Activated B cell treated with CpG ODN at 0.5 μM for 24 hours (primary cell): ENCODE results near the gene OAF. TPM values are rescaled to one million over a fixed set of nuclear protein-coding genes. Genes with fewer than 3 reads are reported as not detected.

Source experiments
- ATAC-seq: fragments of 200-7000 bp; cut with Tn5 transposase; one replicate; pipeline ENCODE4 v1.10.0; 2021; ENCODE audit warnings: low read depth, mild to moderate bottlenecking, moderate library complexity
- CTCF ChIA-PET: fragments of 350-600 bp; sonication (Branson Sonifier 250); formaldehyde crosslinking; loops from one replicate; lab custom pipeline; 2021; ENCODE audit warnings: antibody characterized with exemption; lab: Charles Lee
- POLR2A ChIA-PET: fragments of 350-600 bp; sonication (Branson Sonifier 250); formaldehyde crosslinking; loops from one replicate; lab custom pipeline; 2021; ENCODE audit warnings: antibody characterized with exemption; lab: Charles Lee
- DNase-seq: peaks from one replicate; pipeline ENCODE4 v3.0.0; 2022
- H3K27ac Mint-ChIP-seq: one replicate; pipeline ENCODE4 v1.8.0; 2020; ENCODE audit warnings: mixed read lengths
- H3K27me3 Mint-ChIP-seq: one replicate; pipeline ENCODE4 v1.8.0; 2021; ENCODE audit warnings: mixed read lengths
- H3K36me3 Mint-ChIP-seq: one replicate; pipeline ENCODE4 v1.8.0; 2021; ENCODE audit warnings: low read depth, mixed read lengths
- H3K4me1 Mint-ChIP-seq: one replicate; pipeline ENCODE4 v1.8.0; 2021; ENCODE audit warnings: mixed read lengths
- H3K4me3 Mint-ChIP-seq: one replicate; pipeline ENCODE4 v1.8.0; 2020; ENCODE audit warnings: mild to moderate bottlenecking, mixed read lengths
- H3K9me3 Mint-ChIP-seq: one replicate; pipeline ENCODE4 v1.8.0; 2020; ENCODE audit warnings: mixed read lengths
- intact Hi-C: fragments of 100-400 bp; cut with micrococcal nuclease; formaldehyde crosslinking; loops from one replicate; pipeline ENCODE4 v1.15.1; 2024
- total RNA-seq: library from RNA; stranded (reverse); gene quantifications from 2 replicates; pipeline ENCODE4 v1.2.3, GENCODE V29; 2022
- TF ChIP-seq, protein P1 (sequence below): fragments of 200-600 bp; IDR thresholded peaks from one replicate; pipeline ENCODE4 v1.8.0; 2022; ENCODE audit warnings: antibody characterized with exemption, mild to moderate bottlenecking

The OAF gene
- total RNA-seq, 1 donor from 2014 or later = 0.78 TPM

DNA sequence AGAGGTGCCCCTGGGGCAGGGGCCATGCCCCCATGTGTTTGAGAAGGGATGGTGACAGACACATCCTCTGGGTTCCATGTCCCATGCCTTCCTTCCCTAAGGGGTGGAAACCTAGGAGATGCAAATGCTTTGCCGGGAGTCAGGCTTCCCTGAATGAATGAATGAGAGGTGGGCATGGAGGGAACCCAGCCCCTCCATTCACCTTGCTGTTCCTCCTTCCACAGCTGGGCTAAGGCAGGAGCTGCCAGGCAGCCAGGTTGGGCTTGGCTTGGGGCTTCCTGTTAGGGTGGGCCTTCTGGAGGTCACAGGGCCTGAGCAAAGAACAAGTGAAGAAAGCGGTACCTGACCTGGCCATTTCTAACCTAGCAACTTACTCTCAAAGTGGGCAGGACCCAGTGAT lies 30.0 kb downstream of the OAF start:
- H3K4me3 Mint-ChIP-seq = no peak overlapping the region
- no peak overlapping the region for H3K27ac Mint-ChIP-seq
- ChIA-PET CTCF (interaction anchor here (1.2 kb wide), 1 partner anchor 62 kb away, joined by 3 read pairs; no protein-coding TSS in a partner anchor), POLR2A (no interaction called here)
- intact Hi-C loops = no loop called here
- DNase-seq (no peak), ATAC-seq (no peak)
- no peaks in the 10 kb centered on the region for H3K36me3 Mint-ChIP-seq
- H3K9me3 Mint-ChIP-seq = no peaks in the 10 kb centered on the region
- H3K4me1 Mint-ChIP-seq = peaks cover 4% of the 10 kb centered on the region
- H3K27me3 Mint-ChIP-seq = peaks cover 55% of the 10 kb centered on the region
- TF ChIP-seq, protein P1, sequence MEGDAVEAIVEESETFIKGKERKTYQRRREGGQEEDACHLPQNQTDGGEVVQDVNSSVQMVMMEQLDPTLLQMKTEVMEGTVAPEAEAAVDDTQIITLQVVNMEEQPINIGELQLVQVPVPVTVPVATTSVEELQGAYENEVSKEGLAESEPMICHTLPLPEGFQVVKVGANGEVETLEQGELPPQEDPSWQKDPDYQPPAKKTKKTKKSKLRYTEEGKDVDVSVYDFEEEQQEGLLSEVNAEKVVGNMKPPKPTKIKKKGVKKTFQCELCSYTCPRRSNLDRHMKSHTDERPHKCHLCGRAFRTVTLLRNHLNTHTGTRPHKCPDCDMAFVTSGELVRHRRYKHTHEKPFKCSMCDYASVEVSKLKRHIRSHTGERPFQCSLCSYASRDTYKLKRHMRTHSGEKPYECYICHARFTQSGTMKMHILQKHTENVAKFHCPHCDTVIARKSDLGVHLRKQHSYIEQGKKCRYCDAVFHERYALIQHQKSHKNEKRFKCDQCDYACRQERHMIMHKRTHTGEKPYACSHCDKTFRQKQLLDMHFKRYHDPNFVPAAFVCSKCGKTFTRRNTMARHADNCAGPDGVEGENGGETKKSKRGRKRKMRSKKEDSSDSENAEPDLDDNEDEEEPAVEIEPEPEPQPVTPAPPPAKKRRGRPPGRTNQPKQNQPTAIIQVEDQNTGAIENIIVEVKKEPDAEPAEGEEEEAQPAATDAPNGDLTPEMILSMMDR = no peak

- H3K4me1 Mint-ChIP-seq = peaks cover 4% of the 10 kb centered on the region
- intact Hi-C loops = no loop called here
Measured at GRCh38 chr11:120241277-120241676, 30.4 kb downstream of the OAF start.

DNA sequence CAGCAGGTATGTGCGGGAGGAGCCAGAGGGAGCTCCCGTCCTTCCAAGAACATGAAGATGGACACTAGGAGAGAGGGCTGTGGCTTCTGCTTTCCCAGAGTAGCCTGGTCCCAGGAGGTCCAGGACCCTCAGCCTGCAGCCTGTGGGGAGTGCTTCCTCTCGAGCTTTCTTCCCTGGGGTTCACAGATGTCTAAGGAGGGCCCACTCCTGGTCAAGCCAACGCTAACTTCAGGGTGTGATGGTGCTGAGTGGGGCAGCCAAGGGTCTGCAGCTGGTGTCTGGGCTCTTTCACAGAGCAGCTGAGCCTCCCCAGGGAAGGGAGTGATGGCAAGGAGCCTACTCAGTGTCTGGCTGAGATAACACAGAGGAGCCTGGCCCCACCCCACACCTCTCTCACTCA lies 32.4 kb downstream of the OAF start:
- ATAC-seq = no peak
- Mint-ChIP-seq H3K4me3 (no peak overlapping the region), H3K27me3 (peaks cover 52% of the 10 kb centered on the region), H3K27ac (no peak overlapping the region), H3K36me3 (no peaks in the 10 kb centered on the region), H3K4me1 (peaks cover 4% of the 10 kb centered on the region), H3K9me3 (no peaks in the 10 kb centered on the region)
- no peak for DNase-seq
- TF ChIP-seq, protein P1 = no peak
- intact Hi-C loops = no loop called here
- CTCF ChIA-PET = interaction anchor here (0.7 kb wide), 1 partner anchor 60 kb away, joined by 3 read pairs; no protein-coding TSS in a partner anchor
- POLR2A ChIA-PET = no interaction called here

More at GRCh38 chr11:120241277-120241676, 30.4 kb downstream of the OAF start:
- H3K4me3 Mint-ChIP-seq = no peak overlapping the region
- ChIA-PET CTCF (interaction anchor here (1.2 kb wide), 1 partner anchor 61 kb away, joined by 3 read pairs; no protein-coding TSS in a partner anchor), POLR2A (no interaction called here)
- DNase-seq = no peak
- peaks cover 53% of the 10 kb centered on the region for H3K27me3 Mint-ChIP-seq
- no peaks in the 10 kb centered on the region for H3K9me3 Mint-ChIP-seq
- TF ChIP-seq, protein P1 = no peak
- no peaks in the 10 kb centered on the region for H3K36me3 Mint-ChIP-seq
- no peak for ATAC-seq
- H3K27ac Mint-ChIP-seq = no peak overlapping the region

- ChIA-PET CTCF (no interaction called here), POLR2A (no interaction called here)
- peaks cover 45% of the 10 kb centered on the region for H3K27me3 Mint-ChIP-seq
- TF ChIP-seq, protein P1 = no peak
- intact Hi-C loops = no loop called here
- no peaks in the 10 kb centered on the region for H3K9me3 Mint-ChIP-seq
- no peaks in the 10 kb centered on the region for H3K36me3 Mint-ChIP-seq
- no peak overlapping the region for H3K27ac Mint-ChIP-seq
- peaks cover 7% of the 10 kb centered on the region for H3K4me1 Mint-ChIP-seq
- no peak overlapping the region for H3K4me3 Mint-ChIP-seq
- ATAC-seq = no peak
- DNase-seq = no peak
Measured at GRCh38 chr11:120244476-120245365, 33.9 kb downstream of the OAF start.

DNA sequence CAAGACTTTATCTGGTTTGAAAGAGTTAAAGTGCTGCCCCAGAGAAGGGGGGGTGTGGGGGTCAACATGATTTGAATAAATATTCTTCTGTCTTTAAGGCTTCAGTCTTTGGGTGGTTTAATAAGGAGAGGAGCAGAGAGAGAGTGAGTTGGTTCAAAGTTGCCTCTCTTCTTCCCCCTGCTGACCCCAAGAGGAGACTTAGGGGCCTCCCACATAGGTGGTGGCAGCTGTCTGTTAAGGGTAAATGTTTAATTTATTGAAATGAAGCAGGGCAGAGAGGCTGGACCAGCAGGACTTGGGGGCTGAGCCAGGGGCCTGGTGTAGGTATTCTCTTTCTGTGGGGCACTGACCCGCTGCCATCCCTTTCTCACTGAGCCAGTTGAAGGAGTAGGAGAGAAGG lies 34.6 kb downstream of the OAF start:
- ChIA-PET POLR2A (no interaction called here), CTCF (no interaction called here)
- DNase-seq = no peak
- intact Hi-C loops = no loop called here
- no peaks in the 10 kb centered on the region for H3K9me3 Mint-ChIP-seq
- H3K4me1 Mint-ChIP-seq = peaks cover 4% of the 10 kb centered on the region
- no peak overlapping the region for H3K27ac Mint-ChIP-seq
- no peaks in the 10 kb centered on the region for H3K36me3 Mint-ChIP-seq
- H3K27me3 Mint-ChIP-seq = peaks cover 42% of the 10 kb centered on the region
- H3K4me3 Mint-ChIP-seq = no peak overlapping the region
- TF ChIP-seq, protein P1 = no peak
- ATAC-seq = no peak
